Activated T-helper 1 cell treated with anti-CD3 and anti-CD28 coated beads, Interleukin-2, amount 50 U/mL, for 16 hours (primary cell): ENCODE data around the gene DNM3.

ENCODE experiments used
- DNase-seq, 2 donors: peaks; one replicate each; pipeline ENCODE4 v3.0.0-alpha.2; 2020; ENCODE audit warnings: low read depth in 1 of 2, low spot score in 1 of 2

Gene DNM3

DNA sequence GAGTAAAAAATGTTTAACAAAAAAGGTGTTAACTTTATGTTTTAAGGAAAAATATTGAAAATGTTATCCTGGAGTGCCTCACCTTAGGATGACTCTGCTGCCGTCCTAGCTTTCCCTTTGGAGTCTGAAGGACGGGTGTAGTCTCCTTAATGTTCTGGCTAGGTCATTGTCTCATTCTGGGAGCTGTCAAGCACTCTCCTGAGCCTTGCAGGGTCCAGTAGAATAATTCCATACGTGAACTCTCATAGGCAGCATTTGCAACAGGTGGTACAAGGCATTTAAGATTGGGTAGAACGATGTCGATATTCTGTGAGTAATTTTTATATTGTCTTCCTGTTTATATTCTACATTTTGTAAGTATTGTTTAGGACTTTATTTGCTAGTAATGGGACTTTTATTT is 295.6 kb downstream of the DNM3 start:
- DNase-seq = no peak

DNA sequence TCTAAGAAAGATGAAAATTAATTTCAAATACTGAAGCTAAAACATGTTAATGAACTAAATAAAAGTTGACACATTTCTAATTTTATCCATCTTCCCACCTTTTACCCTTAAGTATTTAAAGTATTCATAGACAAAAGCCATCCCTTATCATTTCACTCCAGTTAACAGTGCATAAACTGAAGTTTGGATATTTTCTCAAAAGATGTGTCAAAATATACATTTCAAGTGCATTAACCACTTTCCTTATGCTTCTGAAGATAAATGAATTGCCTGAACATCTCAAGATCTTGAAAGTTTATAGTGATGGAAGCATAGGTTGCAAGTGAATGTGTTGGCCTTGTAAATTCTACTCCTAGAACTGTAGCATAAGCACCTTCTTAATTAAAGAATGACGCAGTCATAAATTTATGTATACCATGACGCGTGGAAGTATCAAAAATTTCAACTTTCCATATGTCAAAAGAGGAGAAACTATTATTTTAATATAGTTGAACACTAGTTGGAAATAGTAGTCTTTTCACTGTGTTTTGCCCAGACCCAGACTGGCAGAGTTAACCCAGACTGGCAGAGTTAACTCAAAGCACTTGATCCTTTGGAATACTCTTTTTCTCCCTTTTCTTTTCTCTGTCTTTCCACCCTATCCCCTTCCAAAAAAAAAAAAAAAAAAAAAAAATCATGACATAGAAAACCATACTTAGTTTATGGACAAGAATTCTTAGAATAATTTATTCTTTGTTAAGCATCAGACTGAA is 296.6 kb downstream of the DNM3 start:
- DNase-seq = no peak

DNA sequence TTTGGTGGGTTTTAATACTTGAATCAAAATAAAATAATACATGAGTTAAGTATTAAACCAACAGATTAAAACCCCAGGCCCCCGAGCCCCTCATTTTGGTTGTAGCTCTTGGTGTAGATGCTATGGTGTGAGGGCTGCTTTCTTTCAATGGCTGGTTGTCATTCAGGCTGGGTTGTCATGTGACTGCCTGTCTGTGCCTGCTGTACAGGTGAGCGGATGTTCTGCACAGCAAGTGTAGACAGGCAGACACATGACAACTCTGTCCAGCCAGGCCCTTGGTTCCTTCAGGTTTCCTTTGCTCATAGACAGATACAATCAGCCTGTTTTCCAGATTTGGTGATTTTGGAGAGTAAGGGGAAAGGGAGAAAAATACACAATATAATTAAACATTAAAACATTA is 297.3 kb downstream of the DNM3 start:
- DNase-seq = no peak

DNA sequence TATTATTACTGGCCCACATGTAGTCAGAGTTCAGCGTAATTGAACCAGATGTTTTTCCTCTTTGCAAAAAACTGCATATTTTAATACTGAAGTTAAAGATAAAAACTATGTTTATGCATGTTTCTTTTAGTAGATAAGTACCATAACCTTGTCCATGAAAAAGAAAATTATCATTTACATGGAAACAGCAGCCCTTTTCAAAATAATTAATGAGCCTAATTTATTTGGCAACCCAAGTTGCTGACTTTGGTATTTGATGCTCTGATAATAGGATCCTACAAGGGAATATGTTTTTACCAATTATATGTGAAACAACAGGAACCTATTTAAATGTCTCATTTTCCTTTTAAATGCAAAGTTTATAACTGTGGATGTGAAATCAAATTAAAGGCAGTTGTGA is 297.9 kb downstream of the DNM3 start:
- DNase-seq = no peak

DNA sequence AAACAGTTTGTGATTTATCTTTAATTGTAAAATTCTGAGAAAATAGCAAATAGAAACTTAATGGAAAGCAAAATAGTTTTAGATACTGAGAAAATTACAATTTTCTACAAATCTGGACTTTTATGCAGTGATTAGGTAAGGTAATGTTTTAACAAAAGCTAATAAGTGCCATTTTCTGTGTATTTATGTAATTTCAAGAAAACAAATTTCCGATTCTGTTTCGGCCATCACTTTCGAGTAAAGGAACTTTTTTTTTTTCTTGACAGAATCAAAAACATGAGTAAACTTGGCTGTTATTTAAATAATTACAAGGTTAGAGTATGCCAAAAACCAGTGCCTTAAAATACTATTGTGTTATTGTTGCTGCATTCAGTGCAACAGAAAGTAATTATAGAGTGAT is 298.8 kb downstream of the DNM3 start:
- no peak for DNase-seq

DNA sequence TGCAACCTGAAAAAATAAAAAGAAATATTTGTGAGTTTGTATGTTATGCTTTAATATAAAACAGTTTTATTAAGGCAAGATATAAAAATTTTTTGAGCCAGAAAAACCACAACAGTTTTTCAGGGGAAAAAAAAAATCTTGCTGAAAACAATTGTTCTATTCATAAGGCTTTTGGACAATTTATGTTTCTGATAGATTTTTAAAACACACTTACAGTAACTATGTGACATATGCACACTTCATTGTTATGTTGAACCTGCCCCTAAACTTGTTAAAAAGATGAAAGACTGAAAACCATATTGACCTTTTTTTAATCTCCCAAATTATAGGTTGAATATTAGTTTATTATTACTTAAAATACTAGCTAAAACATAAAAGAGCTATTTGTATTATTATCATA is 299.3 kb downstream of the DNM3 start:
- no peak for DNase-seq

DNA sequence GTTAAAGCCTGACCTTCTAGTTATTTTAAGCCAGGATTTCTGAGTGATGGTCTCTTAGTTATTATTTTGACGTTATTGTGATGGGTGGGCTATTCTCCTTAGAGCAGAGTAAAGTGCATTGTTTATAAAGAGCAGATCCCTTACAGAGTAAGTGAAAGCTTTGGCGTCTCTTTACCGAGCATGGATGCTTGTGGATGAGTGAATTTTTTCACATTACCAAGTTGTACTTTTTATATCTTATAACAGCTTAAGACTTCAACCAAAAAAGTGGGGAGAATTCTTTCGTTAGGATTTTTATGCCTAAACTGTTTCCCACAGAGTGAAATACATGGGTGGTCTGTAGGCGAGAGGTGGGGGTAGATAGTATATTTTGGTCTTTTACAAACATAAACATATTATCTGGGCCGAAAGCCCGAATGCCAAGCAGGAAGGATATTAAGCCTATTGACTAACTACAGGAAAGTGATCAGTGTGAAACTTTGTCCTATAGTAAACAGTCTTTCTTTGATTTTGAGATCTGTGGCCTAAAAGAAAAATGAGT is 300.1 kb downstream of the DNM3 start:
- no peak for DNase-seq

DNA sequence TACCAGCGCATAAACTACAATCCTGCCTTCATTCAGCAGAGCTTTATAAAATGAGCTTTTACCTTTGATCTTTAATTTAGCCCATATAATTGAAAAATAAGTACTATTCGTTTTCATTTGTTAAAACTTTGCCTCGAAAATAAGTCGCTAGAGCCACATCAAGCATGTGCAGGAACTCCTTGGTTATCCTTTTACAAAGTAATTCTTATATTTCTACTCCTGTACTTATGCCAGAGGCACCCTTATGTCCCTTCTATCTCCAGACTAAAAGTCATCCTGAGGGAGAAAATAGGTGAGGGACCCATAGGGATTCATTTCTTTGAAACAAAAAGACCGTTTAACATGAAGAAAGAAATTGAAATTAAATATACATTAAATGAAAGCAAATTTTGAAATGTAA is 301.0 kb downstream of the DNM3 start:
- no peak for DNase-seq

DNA sequence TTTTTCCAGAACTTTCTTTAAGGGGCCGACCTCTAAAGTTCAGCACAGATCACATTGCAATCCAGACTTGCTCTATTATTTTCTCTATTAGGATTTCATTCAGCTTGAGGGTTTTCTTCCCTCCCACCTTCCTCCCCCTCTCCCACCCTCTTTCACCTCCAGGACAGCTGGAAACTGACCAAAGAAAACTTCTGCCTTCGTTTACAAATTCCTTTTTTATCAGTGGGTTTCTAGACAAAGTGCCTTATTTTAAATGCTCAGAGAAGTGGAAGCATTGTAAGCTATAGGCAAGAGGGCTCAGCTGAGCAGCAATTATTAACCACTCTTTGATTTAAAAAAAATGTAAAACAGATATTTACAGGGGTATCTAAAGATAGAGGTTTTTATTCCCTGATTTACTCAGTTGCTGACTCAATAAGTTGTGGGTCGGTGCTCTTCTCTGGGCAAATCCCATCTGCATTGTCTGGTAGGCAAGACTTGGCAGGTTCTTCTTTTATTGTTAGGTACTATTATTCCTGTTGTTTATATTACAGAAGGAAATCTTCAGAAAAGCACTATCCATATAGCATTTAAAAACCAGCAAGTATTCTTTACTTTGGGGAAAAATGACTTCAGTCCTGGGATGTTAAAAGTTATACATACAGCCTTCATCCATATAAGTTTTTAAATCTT is 302.2 kb downstream of the DNM3 start:
- DNase-seq = no peak

DNA sequence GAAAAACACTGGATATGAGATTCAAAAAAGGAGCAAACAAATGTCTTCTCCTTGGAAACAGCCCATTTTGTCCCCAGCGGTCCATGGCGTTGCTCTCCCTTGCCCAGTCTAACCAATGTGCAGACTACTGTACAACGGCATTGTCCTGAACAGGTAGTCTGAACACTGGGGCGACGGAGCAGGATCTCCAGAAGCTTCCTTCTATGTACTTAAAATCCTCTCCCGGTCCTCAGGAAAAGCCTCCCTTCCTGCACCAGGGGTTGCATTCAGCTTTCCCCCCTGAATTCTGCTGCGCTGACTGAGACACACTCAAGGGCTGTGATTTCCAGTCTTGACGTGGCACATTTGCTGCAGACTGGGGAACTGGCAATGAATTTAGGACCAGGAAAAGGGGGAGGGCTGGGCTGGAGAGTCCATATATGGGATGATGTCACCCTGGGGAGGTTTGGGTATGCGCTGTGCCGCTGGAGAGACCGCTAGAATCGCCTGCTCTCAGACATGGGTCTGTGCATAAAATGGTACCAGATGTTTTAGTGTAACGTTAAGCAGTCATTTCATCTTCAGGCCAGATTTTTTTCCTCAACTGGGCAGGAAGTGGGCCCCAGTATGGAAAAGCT is 303.3 kb downstream of the DNM3 start:
- DNase-seq = no peak

DNA sequence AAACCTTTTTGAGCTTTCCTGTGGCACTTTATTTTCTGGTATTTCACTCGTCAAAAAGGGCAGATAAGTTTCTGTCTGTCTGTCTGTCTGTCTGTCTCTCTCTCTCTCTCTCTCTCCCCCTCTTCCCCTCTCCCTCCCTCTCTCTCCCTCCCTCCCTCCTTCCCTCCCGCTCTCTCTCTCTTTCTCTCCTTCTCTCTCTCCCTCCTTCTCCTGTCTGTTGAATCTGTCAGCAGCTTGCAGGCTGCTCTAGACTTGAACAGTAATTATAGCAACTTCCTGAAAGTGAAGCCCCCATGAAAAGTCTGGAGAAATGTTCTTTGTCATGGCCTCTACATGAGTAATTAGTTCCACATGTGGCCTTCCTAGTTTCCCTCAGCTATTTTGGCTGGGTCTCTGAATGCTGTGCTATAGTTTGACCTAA is 303.9 kb downstream of the DNM3 start:
- no peak for DNase-seq

DNA sequence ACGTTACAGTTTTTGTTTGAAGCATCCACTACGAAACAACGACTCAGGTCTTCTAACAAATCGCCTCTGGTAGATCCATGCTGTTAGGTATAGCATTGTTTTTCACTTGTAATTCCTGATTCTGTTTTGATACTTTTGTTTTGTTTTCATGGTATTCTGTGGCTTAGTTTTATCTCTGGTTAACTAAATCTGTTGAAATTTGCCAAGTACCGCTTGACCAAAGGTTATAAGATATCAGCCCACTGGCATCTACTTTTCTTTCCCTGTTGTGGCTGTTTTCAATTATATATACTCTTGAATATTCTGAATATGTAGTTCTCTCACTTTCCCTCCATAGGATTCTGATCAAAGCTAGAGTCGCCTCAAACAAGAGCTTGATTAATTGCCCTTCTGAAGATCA is 304.4 kb downstream of the DNM3 start:
- DNase-seq = no peak

DNA sequence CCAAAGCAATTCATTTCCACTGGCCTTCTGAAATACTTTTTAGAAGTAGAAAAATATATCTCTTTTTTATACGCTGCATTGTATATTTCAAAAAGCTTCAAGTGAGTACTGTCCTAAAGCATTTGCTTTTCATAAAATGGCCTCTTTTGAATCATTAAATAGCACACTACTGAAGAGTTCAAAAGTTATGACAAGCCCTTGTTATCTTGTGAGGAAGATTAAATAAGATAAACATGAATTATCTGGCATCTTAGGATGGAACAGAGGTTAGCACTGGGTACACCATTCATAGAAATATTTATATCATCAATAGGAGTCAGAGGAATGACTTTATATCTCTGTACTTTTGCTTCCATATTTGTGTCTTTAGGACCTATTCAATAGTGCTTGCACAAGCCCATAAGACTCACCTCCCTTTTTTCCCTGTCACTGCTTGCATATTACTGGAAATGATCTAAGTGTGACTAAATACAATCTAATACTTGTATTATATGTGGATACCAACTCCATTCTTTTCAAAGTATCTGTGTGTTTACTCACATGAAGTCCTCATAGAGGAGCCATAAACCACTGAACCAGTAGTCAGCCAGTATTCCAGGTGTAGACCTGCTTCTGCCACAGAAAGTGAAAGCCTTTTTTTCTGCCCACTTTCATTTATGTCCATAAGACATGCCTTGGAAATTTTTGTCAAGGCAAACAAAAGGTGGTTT is 305.0 kb downstream of the DNM3 start:
- no peak for DNase-seq

DNA sequence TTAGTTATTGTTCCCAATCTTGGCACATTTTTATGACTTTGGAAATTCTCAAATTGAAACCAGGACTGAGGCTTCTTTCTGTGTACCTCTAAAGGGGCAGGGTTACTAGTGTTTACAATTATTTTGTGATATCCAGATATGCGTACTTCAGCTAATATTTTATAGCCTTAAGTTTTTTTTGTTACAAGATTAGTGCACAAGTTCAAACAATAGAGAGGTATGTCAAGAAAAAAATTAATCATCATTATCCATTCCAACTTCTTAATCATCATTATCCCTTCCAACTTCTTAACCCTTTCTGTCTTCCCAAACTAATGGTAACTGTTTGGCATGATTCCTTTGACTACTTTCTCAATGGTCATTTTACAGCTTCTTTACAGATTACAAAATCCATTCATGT is 306.2 kb downstream of the DNM3 start:
- no peak for DNase-seq

DNA sequence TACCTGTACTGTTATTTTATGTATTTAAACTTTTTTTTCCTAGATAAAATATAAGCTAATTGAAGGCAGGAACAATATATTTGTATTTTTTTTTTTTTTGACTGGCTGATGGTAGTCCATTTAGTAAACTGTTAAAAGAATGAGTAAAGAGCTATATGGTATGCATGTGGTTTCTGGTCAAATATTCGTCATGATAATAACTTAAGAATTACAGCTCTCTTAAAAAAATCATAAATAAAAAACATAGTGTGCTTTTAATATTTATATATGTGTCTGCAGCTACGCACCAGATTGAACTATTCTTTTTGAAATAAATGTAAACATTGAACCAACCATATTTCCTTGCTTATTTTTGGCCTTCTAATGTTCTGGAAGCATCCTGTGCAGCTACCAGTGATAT is 306.9 kb downstream of the DNM3 start:
- DNase-seq = no peak

DNA sequence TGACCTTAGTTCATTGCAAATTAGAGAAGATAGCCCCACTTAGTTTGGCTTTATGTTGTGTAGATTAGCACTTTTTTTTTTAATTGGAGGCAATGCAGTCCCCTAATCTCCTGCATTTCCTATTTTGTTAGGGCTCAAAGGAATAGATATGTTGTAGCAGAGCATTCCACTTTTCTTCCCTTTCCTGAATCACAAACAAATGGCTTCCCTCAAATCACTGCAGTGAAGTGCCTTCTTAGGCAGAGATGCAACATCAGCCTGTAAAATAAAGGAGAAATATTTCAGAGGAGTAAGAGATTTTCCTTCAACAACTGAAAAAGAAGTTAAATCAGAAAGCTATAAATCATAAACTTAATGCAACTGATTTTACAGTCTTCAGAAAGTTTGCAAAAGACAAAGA is 307.4 kb downstream of the DNM3 start:
- DNase-seq = no peak

DNA sequence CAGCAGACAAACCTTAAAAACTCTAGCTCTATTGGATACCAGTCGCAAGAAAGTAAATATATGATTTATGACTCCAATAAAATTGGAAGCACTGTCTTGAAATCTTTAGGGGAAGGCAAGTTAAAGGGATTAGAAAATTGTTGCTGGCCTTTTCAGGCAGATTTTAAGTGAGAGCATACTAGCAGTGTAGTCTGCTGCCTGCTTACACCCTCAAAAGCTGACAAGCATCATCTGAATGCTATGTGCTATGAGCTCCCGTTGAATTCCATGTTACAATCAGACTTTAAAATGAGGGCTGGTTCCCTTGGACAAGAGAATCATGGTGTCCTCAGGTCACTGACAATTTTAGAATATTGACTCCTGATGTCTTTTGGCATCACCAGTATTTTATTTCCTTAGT is 308.0 kb downstream of the DNM3 start:
- DNase-seq = no peak

DNA sequence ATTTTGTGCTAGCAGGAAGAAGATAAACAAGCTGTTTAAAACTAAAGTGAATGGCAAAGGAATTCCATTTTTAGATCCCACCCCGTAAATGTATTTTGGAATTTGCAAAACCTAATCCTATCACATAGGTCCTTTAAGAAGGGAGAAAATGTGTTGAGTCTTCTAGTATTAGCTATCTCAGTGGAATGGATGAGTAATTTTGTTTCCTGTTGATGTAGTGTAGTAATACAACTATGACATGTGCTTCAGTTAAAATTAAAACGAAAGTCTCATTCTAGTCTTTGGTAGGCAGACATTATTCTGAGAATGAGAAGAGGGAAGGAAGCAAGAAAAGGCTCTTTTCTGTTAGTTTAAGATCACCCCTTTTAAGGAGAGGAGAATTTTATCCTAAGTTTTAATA is 313.3 kb downstream of the DNM3 start:
- no peak for DNase-seq

DNA sequence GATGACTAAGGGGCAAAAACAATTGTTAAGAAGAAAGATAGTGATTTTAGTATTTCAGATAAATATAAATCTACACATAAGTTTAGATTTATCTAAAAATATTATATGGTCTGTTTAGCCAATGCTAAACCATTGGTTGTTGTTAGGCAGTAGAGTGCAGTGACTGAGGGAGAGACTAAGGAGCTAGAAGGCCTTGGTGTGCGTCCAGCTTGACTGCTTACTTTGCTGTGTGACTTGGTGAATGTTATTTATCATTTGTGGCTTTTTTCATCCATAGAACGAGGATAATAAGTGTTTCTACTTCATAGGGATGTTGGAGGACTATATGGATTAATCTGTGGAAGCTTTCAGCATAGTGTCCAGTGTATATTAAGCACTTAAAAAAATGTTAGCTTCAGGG is 314.5 kb downstream of the DNM3 start:
- no peak for DNase-seq

DNA sequence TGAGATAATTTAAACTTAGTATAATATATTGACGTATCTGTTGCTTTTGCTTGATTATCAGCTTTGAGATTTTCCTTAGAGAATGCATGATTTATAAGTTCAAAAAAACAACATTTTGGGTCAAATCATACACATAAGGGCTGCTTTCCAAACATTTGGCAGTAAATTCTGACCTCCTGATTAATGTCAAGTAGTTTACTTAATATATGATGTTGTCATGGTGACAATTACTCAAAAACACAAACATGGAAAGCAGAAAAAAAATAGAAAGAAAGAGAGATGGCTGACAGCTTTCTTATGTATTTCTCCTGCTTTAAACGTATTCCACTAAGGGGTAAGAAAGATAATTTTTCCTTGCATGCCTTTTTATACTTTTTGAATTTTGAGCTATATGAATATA is 320.9 kb downstream of the DNM3 start:
- no peak for DNase-seq

DNA sequence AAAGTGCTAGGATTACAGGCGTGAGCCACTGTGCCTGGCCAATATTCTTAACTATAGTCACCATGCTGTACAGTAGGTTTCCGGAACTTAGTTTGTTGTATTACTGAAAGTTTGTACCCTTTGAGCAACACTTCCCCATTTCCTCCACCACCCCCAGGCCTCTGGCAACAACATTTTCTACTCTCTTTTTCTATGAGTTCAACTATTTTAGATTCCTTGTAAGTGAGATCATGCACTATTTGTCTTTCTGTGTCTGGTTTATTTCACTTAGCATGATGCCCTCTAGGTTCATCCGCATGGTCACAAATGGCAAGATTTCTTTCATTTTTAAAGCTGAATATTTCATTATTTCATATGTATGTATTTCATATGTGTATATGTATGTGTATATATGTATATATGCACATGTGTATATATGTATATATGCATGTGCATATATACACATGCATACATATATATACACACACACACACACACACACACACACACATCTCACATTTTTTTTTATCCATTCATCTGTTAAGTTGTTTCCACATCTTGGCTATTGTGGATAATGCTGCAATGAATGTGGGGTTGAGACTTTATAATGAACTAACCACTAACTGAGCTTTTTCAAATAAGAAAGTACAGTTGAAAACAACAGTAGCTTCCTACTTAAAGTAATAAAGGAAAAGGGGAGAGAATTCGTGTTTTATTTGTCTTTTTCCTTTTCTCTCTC is 322.4 kb downstream of the DNM3 start:
- no peak for DNase-seq
